ENCODE results near the gene CACNG5. TPM values are rescaled to one million over a fixed set of nuclear protein-coding genes. Genes with fewer than 3 reads are reported as not detected.

CACNG5 gene
- polyA plus RNA-seq, 3 donors = not detected

GRCh38 chr17:66849851-66850580, 15.1 kb downstream of the CACNG5 start:
- peaks cover 4 to 9% of the 10 kb centered on the region in 2 donors for H3K9me3 ChIP-seq (replicated peaks in 1 of 2; ENCODE audit: control insufficient read depth in 1 of 2, insufficient read depth in 1 of 2, low read length in 2 of 2)
- DNase-seq = no peak
- no peak overlapping the region for H3K4me3 ChIP-seq (replicated peaks in 1 of 3; ENCODE audit: low read depth in 2 of 3, low read length in 3 of 3)
- H3K36me3 ChIP-seq (replicated peaks in 1 of 2; ENCODE audit: control insufficient read depth in 1 of 2, insufficient read depth in 2 of 2, low read length in 2 of 2) = no peaks in the 10 kb centered on the region
- peaks cover 6 to 25% (median 20%) of the 10 kb centered on the region in 7 donors for H3K9me3 Mint-ChIP-seq
- H3K79me2 ChIP-seq (ENCODE audit: insufficient read depth, low read length) = no peaks in the 10 kb centered on the region
- TF ChIP-seq CTCF (IDR thresholded peaks at IDR 0.05) = no peak
- H2AFZ ChIP-seq (ENCODE audit: insufficient read depth, low read depth, low read length, poor library complexity, severe bottlenecking) = no peak overlapping the region
- H3K4me2 ChIP-seq (replicated peaks; ENCODE audit: extremely low read depth, low read length, poor library complexity, severe bottlenecking) = no peak overlapping the region
- no peaks in the 10 kb centered on the region for H4K20me1 ChIP-seq (ENCODE audit: insufficient read depth, low read length)
- H3K9ac ChIP-seq (ENCODE audit: insufficient read depth, low read length, poor library complexity, severe bottlenecking) = no peak overlapping the region
- H3K27ac ChIP-seq (ENCODE audit: low read depth in 1 of 2, low read length in 2 of 2) = no peak overlapping the region
- no peak overlapping the region for H3K27ac Mint-ChIP-seq
- 78% methylated on average over 1 of the region's 4 CpGs for WGBS (ENCODE audit: insufficient coverage)
- no peaks in the 10 kb centered on the region for H3K27me3 ChIP-seq (ENCODE audit: control insufficient read depth in 2 of 2, insufficient read depth in 2 of 2, low read length in 2 of 2)
- H3K27me3 Mint-ChIP-seq (ENCODE audit: low read depth in 3 of 3) = peaks cover 6 to 18% (median 10%) of the 10 kb centered on the region in 3 donors
- intact Hi-C loops (cut with micrococcal nuclease) = no loop called here
- H3K36me3 Mint-ChIP-seq = no peaks in the 10 kb centered on the region
- no peaks in the 10 kb centered on the region for H3K4me1 ChIP-seq (ENCODE audit: control insufficient read depth in 1 of 2, insufficient read depth in 2 of 2, low read length in 2 of 2)
- no peak overlapping the region for H3K4me3 Mint-ChIP-seq
- no peaks in the 10 kb centered on the region for H3K4me1 Mint-ChIP-seq

GRCh38 chr17:66850692-66851091, 15.8 kb downstream of the CACNG5 start:
- no peak for DNase-seq
- Histone ChIP-seq H3K4me3 (replicated peaks in 1 of 3; ENCODE audit: low read depth in 2 of 3, low read length in 3 of 3) (no peak overlapping the region), H3K27me3 (ENCODE audit: control insufficient read depth in 2 of 2, insufficient read depth in 2 of 2, low read length in 2 of 2) (no peaks in the 10 kb centered on the region), H3K9ac (ENCODE audit: insufficient read depth, low read length, poor library complexity, severe bottlenecking) (no peak overlapping the region), H4K20me1 (ENCODE audit: insufficient read depth, low read length) (no peaks in the 10 kb centered on the region), H3K36me3 (replicated peaks in 1 of 2; ENCODE audit: control insufficient read depth in 1 of 2, insufficient read depth in 2 of 2, low read length in 2 of 2) (no peaks in the 10 kb centered on the region), H3K27ac (ENCODE audit: low read depth in 1 of 2, low read length in 2 of 2) (no peak overlapping the region), H2AFZ (ENCODE audit: insufficient read depth, low read depth, low read length, poor library complexity, severe bottlenecking) (no peak overlapping the region), H3K9me3 (replicated peaks in 1 of 2; ENCODE audit: control insufficient read depth in 1 of 2, insufficient read depth in 1 of 2, low read length in 2 of 2) (peaks cover 4 to 12% of the 10 kb centered on the region in 2 donors), H3K79me2 (ENCODE audit: insufficient read depth, low read length) (no peaks in the 10 kb centered on the region), H3K4me2 (replicated peaks; ENCODE audit: extremely low read depth, low read length, poor library complexity, severe bottlenecking) (no peak overlapping the region), H3K4me1 (ENCODE audit: control insufficient read depth in 1 of 2, insufficient read depth in 2 of 2, low read length in 2 of 2) (no peaks in the 10 kb centered on the region)
- Mint-ChIP-seq H3K9me3 (peaks cover 6 to 28% (median 25%) of the 10 kb centered on the region in 7 donors), H3K27ac (no peak overlapping the region), H3K4me3 (no peak overlapping the region), H3K27me3 (ENCODE audit: low read depth in 3 of 3) (peaks cover 6 to 15% (median 6%) of the 10 kb centered on the region in 3 donors), H3K4me1 (no peaks in the 10 kb centered on the region), H3K36me3 (no peaks in the 10 kb centered on the region)
- intact Hi-C loops (cut with micrococcal nuclease) = no loop called here
- 60% methylated on average over 1 of the region's 3 CpGs for WGBS (ENCODE audit: insufficient coverage)
- TF ChIP-seq CTCF (IDR thresholded peaks at IDR 0.05) = no peak

Data from CD14-positive monocyte (primary cell).